SK-N-DZ (cell line): ENCODE measurements around the gene SPECC1.
"Not testable (repeated sequence)": the region's sequence is repeated elsewhere in the genome, so short reads cannot be mapped to it uniquely, and the experiment has no call there.

Experiments used
- DNase-seq: peaks from one replicate; pipeline ENCODE4 v3.0.0-alpha.2; 2015; ENCODE audit warnings: low spot score
- small RNA-seq, 2 experiments: library from RNA; depleted of rRNA; stranded (forward); fragments of <200 nt; gene quantifications; one replicate each; pipeline ENCODE3, GENCODE V24; 2014

SPECC1 gene

GRCh38 chr17:20306924-20307323, 297.8 kb downstream of the SPECC1 start:
- no peak for DNase-seq

GRCh38 chr17:20307326-20307910, 298.3 kb downstream of the SPECC1 start:
- DNase-seq: no peak

GRCh38 chr17:20310481-20310880, 301.3 kb downstream of the SPECC1 start:
- no peak for DNase-seq

DNA sequence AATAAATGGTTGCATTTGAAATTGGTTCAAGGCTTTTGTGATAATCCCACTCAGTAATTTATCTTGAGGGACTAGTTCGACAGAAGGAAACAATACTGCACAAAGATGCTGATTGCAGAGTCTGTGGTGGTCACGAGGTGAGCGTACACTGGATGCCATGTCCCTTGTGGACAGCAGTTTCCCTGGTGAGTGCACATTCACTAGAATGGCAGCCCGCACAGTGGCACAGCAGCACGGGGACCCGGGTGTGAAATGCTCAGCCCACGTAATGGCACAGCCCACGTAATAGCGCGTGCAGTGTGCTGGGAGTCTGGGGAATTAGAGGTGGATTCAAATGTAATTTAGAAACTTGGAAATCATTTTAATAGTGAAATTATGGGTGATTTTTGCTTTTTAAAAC, 304.1 kb downstream of the SPECC1 start:
- DNase-seq: no peak

DNA sequence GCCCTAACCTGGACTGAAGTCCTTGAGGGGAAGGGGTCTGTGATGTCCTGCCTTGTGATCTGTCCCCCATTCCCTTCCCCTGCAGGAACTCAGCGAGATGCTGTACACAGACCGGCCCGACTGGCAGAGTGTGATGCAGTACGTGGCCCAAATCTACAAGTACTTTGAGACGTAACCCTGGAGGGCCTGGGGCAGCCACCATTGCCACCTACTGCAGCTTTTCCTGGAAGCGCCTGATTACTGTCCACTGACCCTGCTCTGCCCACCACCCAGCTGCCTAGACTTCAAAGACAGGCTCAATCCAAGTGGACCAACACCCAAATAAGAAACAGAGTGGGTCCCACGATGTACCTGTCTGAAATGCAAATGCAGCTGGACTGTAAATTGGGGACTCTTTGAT, 304.7 kb downstream of the SPECC1 start:
- no peak for DNase-seq

- no peak for DNase-seq
Measured at GRCh38 chr17:20314834-20315233, 305.7 kb downstream of the SPECC1 start.

DNA sequence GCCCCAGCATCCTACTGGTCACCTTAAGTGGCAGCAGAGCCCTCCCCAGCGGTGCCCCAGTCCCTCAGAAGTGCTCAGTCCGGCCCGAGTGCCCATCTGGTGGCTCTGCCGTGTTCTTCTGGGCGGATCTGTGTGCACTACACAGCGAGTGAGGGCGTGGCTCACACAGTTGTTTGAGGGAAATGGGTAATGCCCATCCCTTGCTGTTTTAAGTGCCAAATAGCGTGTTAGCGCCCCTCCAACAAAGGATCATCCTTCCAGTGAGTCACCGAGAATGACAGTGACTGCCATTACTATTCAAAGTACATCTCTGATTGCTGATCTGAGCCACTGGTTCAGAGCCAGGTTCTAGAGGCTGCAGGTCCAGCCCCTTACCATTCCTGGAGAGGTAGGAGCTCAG, 306.2 kb downstream of the SPECC1 start:
- no peak for DNase-seq

GRCh38 chr17:20315821-20316220, 306.7 kb downstream of the SPECC1 start:
- no peak for DNase-seq

GRCh38 chr17:20320535-20321229, 311.5 kb downstream of the SPECC1 start:
- DNase-seq: peak; percentile 21

- not testable (repeated sequence) for DNase-seq
Measured at GRCh38 chr17:20321357-20321756, 312.2 kb downstream of the SPECC1 start.

- DNase-seq: not testable (repeated sequence)
Measured at GRCh38 chr17:20327739-20328138, 318.6 kb downstream of the SPECC1 start.

- not testable (repeated sequence) for DNase-seq
Measured at GRCh38 chr17:20351405-20351804, 342.2 kb downstream of the SPECC1 start.

DNA sequence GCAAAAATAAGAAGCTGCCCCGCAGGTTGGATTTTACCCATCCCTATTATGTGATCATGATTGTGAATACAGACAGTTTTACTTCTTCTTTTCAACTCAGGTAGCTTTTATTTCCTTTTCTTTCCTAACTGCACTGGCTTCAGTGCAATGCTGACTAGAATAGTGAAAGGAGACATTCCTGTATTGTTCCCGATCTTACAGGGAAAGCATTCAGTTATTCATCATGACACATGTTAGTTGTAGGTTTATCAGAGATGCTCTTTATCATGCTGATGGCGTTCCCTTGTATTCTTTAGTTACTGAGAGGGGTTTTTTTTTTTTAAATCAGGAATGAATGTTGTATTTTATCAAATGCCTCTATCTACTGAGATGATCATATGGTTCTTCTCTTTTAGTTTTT, 343.4 kb downstream of the SPECC1 start:
- DNase-seq: not testable (repeated sequence)

DNA sequence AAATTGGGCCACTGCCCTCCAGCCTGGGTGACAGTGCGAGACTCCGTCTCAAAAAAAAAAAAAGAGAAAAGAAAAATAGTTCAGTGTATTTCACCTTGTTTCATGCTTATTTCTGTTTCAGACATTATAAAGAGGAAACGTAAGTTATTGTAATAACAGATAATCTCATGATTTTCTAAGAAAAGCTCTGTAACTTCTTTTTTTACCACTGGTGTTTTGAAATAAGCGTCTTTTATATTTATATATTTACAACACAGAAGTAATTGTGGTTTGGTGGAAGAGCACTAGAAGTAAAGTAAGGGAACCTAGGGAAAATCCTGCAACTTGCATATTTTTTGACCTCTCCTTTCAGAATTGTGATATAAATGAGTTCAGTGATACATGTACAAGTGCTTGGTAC, 354.7 kb downstream of the SPECC1 start:
- not testable (repeated sequence) for DNase-seq

Small RNA genes within 50 kb of the gene (small RNA-seq; reads per million reads assigned to genes)
- gene AC008088.1 (0 reads per million in 2 experiments), gene RNU6-1057P (0 reads per million in 2 experiments), gene RNU6-258P (0 reads per million in 2 experiments), gene RNU6-467P (0 reads per million in 2 experiments)
